HK-2 (cell line): ENCODE data around the gene MRPS6.

Experiments
- DNase-seq: peaks from one replicate; pipeline ENCODE4 v3.0.0-alpha.2; 2018; ENCODE audit not compliant: unreplicated experiment

Gene MRPS6

GRCh38 chr21:34100790-34101189, 27.4 kb downstream of the MRPS6 start:
- no peak for DNase-seq

GRCh38 chr21:34105947-34106541, 32.7 kb downstream of the MRPS6 start:
- DNase-seq, result no peak

- no peak for DNase-seq
Observed at GRCh38 chr21:34107606-34108005, 34.2 kb downstream of the MRPS6 start.

GRCh38 chr21:34109075-34109474, 35.7 kb downstream of the MRPS6 start:
- no peak for DNase-seq

GRCh38 chr21:34110594-34111202, 37.3 kb downstream of the MRPS6 start:
- DNase-seq, result no peak

- DNase-seq, result no peak
Observed at GRCh38 chr21:34112316-34113033, 39.1 kb downstream of the MRPS6 start.

- no peak for DNase-seq
Observed at GRCh38 chr21:34113842-34114241, 40.5 kb downstream of the MRPS6 start.

GRCh38 chr21:34115160-34115559, 41.8 kb downstream of the MRPS6 start:
- no peak for DNase-seq

- no peak for DNase-seq
Observed at GRCh38 chr21:34116569-34116968, 43.2 kb downstream of the MRPS6 start.

GRCh38 chr21:34120867-34121266, 47.5 kb downstream of the MRPS6 start:
- no peak for DNase-seq

GRCh38 chr21:34122047-34122446, 48.7 kb downstream of the MRPS6 start:
- no peak for DNase-seq

GRCh38 chr21:34123609-34124008, 50.2 kb downstream of the MRPS6 start:
- no peak for DNase-seq

GRCh38 chr21:34126269-34126668, 52.9 kb downstream of the MRPS6 start:
- DNase-seq, result no peak

- no peak for DNase-seq
Observed at GRCh38 chr21:34126691-34127090, 53.3 kb downstream of the MRPS6 start.

GRCh38 chr21:34128124-34128523, 54.7 kb downstream of the MRPS6 start:
- no peak for DNase-seq

GRCh38 chr21:34128674-34129038, 55.3 kb downstream of the MRPS6 start:
- DNase-seq, result no peak

- DNase-seq, result no peak
Observed at GRCh38 chr21:34129039-34129891, 55.9 kb downstream of the MRPS6 start.

- DNase-seq, result no peak
Observed at GRCh38 chr21:34129901-34130715, 56.7 kb downstream of the MRPS6 start.

- DNase-seq, result no peak
Observed at GRCh38 chr21:34130716-34130985, 57.3 kb downstream of the MRPS6 start.

- no peak for DNase-seq
Observed at GRCh38 chr21:34131586-34131985, 58.2 kb downstream of the MRPS6 start.

- DNase-seq, result no peak
Observed at GRCh38 chr21:34132202-34132601, 58.8 kb downstream of the MRPS6 start.

GRCh38 chr21:34132926-34133325, 59.5 kb downstream of the MRPS6 start:
- DNase-seq, result no peak
